Cerebellar nuclear complex (tissue), 1 donor: Measurements from ENCODE around the gene YPEL3.

Experiments used
- DNase-seq, 2 experiments: peaks; one replicate each; lab custom pipeline; 2025; lab: John Stamatoyannopoulos, UW

The YPEL3 gene

GRCh38 chr16:30068750-30069610 is 27.0 kb downstream of the YPEL3 start:
- DNase-seq: no peak

GRCh38 chr16:30068333-30068732 is 27.7 kb downstream of the YPEL3 start:
- DNase-seq: no peak

DNA sequence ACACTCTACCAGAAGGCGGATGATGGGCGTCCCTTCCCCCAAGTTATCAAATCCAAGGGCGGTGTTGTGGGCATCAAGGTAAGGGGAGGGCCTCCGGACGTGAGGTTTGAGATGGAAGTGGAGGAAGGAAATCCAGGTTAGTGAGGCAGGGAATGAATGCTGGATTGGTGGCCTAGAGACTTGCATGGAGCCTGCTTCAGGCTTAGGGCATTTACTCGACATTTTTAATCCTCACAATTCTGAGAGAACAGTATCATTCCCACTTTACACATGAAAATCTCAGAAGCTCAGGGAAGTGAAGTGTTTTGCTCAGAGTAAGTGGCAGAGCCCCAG is 28.5 kb downstream of the YPEL3 start:
- DNase-seq: no peak

DNA sequence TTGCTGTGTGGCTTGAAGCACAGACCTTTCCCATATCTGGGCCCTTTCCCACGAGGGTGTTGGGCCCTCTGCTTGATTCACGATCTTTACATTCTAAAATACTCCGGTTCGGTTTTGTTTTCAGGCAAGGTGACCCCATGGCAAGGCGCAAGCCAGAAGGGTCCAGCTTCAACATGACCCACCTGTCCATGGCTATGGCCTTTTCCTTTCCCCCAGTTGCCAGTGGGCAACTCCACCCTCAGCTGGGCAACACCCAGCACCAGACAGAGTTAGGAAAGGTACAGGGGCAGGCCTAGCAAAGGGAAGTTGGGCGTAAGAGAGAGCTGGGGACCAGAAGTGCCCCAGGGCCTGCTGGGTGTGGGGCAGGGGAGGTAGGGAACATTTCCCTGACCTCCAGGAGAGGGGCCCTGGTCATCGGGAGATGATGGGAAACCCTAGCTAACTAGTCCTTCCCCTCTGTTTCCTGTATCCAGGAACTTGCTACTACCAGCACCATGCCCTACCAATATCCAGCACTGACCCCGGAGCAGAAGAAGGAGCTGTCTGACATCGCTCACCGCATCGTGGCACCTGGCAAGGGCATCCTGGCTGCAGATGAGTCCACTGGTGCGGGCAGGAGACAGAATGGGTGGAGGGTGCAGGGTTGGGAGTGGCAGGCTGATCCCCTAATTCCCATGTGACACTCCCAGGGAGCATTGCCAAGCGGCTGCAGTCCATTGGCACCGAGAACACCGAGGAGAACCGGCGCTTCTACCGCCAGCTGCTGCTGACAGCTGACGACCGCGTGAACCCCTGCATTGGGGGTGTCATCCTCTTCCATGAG is 29.0 kb downstream of the YPEL3 start:
- no peak for DNase-seq

GRCh38 chr16:30065943-30066760 is 29.9 kb downstream of the YPEL3 start:
- DNase-seq: no peak

DNA sequence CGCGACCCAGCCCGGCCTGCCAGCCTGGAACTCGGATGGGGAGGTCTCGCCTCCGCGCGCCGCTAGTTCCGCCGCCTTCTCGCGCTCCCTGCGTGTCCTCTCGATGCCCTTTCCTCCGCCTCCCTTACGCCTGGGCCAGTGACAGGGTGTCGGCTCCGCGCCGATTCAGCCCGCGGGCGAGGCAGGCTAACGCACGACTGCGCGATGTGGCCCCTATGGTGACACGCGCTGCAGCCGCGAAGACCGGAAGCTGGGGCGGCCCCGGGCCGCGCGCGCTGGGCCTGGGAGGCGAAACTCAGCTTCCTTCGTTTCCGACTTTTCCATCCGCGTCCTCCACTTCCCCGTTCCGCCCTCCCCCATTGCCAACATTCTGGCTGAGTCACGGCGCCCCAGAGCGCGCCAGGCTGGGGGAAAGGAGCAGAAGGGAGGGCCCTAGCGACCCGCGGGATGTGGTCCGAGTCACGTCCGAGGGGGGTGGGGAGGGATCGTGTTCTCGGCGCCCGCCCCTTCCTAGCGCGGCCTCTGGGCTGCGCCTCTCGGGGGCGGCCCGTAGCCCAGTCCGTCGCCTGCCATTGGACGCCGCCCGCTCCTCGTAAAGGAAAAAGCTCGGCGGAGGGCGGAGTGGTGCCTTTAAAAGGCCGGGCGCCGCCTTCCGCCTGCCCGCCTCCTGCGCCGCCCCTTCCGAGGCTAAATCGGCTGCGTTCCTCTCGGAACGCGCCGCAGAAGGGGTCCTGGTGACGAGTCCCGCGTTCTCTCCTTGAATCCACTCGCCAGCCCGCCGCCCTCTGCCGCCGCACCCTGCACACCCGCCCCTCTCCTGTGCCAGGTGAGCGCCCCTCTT is 30.7 kb downstream of the YPEL3 start, which contains the start of gene ALDOA:
Gene ALDOA (plus strand): TSS at position 659 of the 841 bp plus-strand sequence. CDS start 1,138 bp downstream, outside the sequence.
- DNase-seq: peak; percentile 31 to 84

DNA sequence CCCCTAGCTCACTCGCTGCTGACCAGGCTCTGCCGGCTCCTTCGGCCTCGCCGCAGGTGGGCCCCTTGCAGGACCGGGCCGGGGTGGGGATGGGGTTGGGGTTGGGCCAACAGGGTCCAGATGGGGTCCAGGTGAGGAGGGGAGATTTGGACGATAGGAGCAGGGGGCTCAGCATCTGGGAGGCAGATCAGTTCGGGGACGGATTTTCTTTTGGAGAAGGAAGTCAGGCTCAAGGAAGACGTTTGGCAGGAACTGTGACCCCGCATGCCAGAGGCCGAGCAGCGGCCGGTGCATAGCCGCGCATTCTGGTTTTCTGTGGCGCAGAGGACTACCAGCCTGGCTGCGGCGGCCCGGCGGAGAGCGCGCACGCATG is 31.3 kb downstream of the YPEL3 start:
- peak in 1 of 2 experiments; percentile 49 for DNase-seq

DNA sequence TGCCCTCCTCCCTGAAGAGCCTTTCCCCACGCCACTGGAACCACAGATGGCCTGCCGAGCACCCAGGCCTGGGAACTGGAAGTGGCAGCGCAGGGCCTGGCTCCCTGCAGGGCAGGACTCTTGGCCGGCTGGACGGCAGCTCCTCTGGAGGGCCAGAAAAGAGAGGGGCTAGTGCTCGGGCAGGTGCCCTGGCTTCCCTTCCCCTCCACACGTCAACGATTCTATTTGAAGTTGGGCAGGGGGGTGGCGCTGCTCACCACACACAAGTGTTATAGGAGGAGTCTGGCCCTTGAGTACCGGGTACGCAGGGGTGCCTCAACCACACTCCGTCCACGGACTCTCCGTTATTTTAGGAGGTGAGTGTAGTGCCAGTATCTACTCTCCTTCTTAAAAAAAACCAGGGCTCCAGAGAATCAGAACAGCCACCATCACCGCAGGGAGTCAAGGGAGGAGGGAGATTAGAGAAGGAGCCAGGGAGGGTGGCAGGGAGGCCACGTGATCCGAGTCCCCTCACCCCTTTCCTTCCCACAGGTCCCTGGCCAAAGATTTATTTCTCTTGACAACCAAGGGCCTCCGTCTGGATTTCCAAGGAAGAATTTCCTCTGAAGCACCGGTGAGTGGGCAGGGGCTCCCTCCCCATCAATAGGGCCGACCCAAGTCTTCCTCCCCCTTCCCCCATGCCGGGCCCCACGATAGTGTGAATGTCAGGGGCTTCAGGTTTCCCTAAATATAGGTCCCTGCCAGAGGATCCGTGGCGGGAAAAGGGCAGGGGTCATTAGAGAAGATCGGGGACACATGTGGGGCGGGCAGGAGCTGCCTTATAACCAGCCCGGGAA is 31.9 kb downstream of the YPEL3 start:
- DNase-seq: peak; percentile 56 to 65

GRCh38 chr16:30063278-30063892 is 32.6 kb downstream of the YPEL3 start:
- DNase-seq: no peak

DNA sequence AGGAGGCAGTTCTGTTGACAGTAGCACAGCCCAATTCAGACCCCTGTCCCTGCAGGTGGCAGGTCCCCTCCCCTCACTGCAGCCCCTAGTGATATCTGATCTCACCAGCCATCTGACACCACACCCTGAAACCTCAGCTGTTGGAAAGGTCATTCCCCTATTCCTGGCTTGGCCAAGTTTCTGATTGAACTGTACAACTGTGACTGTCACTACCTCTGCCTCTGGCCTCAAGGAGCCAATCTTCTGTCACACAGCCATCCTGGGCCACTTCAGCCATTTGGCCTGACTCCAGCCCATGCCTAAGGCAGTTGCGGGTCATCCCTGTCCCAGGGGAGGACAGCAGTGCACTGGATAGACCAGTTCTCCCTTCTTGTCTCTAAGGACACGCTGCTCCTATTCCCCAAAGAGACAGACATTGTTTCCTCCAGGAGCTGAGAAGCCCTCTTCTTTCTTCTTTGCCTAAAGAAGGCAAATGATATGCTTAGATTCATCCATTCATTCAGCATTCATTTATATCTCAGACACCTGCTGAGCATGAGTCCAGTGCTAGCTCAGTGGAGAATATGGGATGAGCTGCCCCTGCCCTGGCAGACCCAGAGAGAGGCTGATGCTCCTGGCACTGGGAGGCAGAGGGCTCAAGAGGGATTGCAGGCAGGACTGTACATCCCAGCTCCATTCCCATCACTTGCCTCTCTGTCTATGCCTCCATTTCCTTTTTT is 35.0 kb downstream of the YPEL3 start:
- no peak for DNase-seq

GRCh38 chr16:30060346-30060745 is 35.7 kb downstream of the YPEL3 start:
- DNase-seq: no peak

DNA sequence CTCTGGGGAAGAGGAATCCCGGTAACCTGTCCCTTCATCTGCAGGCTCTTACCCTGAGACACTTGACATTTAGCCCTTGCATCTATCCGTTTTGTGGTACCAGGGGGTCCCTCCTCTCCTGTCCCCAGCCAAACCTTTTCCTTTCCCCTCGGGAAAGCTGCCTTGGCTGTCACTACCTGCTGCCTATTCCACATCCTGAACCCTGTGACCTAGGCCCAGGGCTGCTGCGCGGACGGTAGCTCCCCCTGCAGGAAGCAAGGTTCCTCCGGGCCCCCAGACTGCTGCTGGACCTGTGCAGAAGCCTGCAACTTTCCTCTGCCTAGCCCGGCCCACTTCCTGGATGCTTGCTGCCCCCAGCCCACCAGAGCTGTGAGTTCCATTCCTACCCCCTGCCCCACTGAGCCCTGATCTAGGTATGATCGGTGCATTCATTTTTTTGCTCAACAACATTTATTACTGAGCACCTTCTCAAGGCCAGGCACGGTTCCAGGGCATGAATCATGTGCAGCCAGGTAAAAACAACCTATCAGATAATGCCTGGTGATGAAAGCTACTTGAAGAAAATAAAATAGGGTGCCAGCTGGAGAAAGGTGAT is 41.0 kb downstream of the YPEL3 start:
- DNase-seq: no peak

- DNase-seq: no peak
Measured at GRCh38 chr16:30054451-30054850, 41.6 kb downstream of the YPEL3 start.

- no peak for DNase-seq
Measured at GRCh38 chr16:30053376-30054015, 42.5 kb downstream of the YPEL3 start.

GRCh38 chr16:30052671-30053372 is 43.2 kb downstream of the YPEL3 start:
- peak in 1 of 2 experiments; percentile 29 for DNase-seq

GRCh38 chr16:30051518-30051917 is 44.5 kb downstream of the YPEL3 start:
- no peak for DNase-seq

GRCh38 chr16:30049871-30050270 is 46.1 kb downstream of the YPEL3 start:
- no peak for DNase-seq

GRCh38 chr16:30046588-30046987 is 49.4 kb downstream of the YPEL3 start:
- no peak for DNase-seq
